Gastrocnemius medialis (tissue), 4 donors: ENCODE data around the gene KTN1.

ENCODE experiments used
- POLR2A ChIP-seq, 2 donors: fragments of 450-650 bp; IDR thresholded peaks; one replicate each; pipeline ENCODE4 v1.6.1; 2017; ENCODE audit warnings: antibody characterized with exemption in 2 of 2, mild to moderate bottlenecking in 2 of 2, moderate library complexity in 2 of 2
- TF ChIP-seq, protein P1 (sequence below), 5 experiments: fragments of 450-650 bp in 3 of 5; fragments of 200-600 bp in 2 of 5; sonication (generic) in 2 of 5; IDR thresholded peaks in 4 of 5; conservative IDR thresholded peaks in 1 of 5; 1 replicate in 4 of 5; 2 replicates in 1 of 5; pipeline ENCODE4 v1.5.1; 2016 to 2019; ENCODE audit warnings: antibody characterized with exemption in 5 of 5, mild to moderate bottlenecking in 3 of 5, moderate library complexity in 3 of 5

- TF ChIP-seq, protein P1, sequence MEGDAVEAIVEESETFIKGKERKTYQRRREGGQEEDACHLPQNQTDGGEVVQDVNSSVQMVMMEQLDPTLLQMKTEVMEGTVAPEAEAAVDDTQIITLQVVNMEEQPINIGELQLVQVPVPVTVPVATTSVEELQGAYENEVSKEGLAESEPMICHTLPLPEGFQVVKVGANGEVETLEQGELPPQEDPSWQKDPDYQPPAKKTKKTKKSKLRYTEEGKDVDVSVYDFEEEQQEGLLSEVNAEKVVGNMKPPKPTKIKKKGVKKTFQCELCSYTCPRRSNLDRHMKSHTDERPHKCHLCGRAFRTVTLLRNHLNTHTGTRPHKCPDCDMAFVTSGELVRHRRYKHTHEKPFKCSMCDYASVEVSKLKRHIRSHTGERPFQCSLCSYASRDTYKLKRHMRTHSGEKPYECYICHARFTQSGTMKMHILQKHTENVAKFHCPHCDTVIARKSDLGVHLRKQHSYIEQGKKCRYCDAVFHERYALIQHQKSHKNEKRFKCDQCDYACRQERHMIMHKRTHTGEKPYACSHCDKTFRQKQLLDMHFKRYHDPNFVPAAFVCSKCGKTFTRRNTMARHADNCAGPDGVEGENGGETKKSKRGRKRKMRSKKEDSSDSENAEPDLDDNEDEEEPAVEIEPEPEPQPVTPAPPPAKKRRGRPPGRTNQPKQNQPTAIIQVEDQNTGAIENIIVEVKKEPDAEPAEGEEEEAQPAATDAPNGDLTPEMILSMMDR (IDR thresholded peaks at IDR 0.05 in 4 of 5, conservative IDR thresholded peaks at IDR 0.05 in 1 of 5): no peak
- no peak for TF ChIP-seq POLR2A (IDR thresholded peaks at IDR 0.05)
Measured at GRCh38 chr14:55699131-55700057, 119.4 kb downstream of the KTN1 start.
